Subcutaneous preadipocyte (primary cell): Measurements from ENCODE around the gene NCBP3. TPM values are rescaled to one million over a fixed set of nuclear protein-coding genes. Genes with fewer than 3 reads are reported as not detected.

Source experiments
- total RNA-seq: library from RNA; depleted of rRNA; stranded (reverse); fragments of >200 nt; gene quantifications from 2 replicates; pipeline ENCODE4 v1.2.3, GENCODE V29; 2012

NCBP3 gene
- total RNA-seq, result 13.6 and 16.8 TPM in 2 replicates

GRCh38 chr17:3845621-3846436 is at the start of gene NCBP3:
Gene NCBP3 (minus strand): TSS chr17:3846246. CDS start chr17:3846223, 23 bp downstream.

GRCh38 chr17:3893003-3893719 is 47.1 kb upstream of the NCBP3 start, which contains the start of gene CAMKK1:
Gene CAMKK1 (minus strand): TSS chr17:3893053. CDS start chr17:3885687, 7,366 bp downstream.

GRCh38 chr17:3800362-3801271 is 45.4 kb downstream of the NCBP3 start, which contains the start of gene ITGAE:
Gene ITGAE (minus strand): TSS chr17:3801188. CDS start chr17:3801144, 44 bp downstream.

Other genes starting within 250 kb of the NCBP3 start
- gene TRPV1, start 236.8 kb downstream of the NCBP3 start, total RNA-seq, result 1.4 and 1.5 TPM in 2 replicates
- gene SHPK, start 210.0 kb downstream of the NCBP3 start, total RNA-seq, result 16.9 and 17.2 TPM in 2 replicates
- 19.8 and 21.7 TPM in 2 replicates for gene CTNS, start 209.5 kb downstream of the NCBP3 start, total RNA-seq
- 88.9 and 89.1 TPM in 2 replicates for gene TAX1BP3, start 177.7 kb downstream of the NCBP3 start, total RNA-seq
- 16.0 and 20.6 TPM in 2 replicates for gene EMC6, start 177.4 kb downstream of the NCBP3 start, total RNA-seq
- gene P2RX5, start 150.1 kb downstream of the NCBP3 start, total RNA-seq, result 0.37 and 1.2 TPM in 2 replicates
- gene HASPIN, start 122.3 kb downstream of the NCBP3 start, total RNA-seq, result 8.5 and 13.1 TPM in 2 replicates
- 7.0 and 9.8 TPM in 2 replicates for gene ITGAE, start 45.1 kb downstream of the NCBP3 start, total RNA-seq
- gene CAMKK1, start 46.8 kb upstream of the NCBP3 start, total RNA-seq, result 9.9 and 11.3 TPM in 2 replicates
- not detected in 2 replicates for gene P2RX1, start 70.2 kb upstream of the NCBP3 start, total RNA-seq
- gene ATP2A3, start 118.2 kb upstream of the NCBP3 start, total RNA-seq, result 0.37 and 0.78 TPM in 2 replicates